ENCODE measurements around the gene MIPOL1.
"Not testable (repeated sequence)": the region's sequence is repeated elsewhere in the genome, so short reads cannot be mapped to it uniquely, and the experiment has no call there.

- TF ChIP-seq POLR2AphosphoS5, POLR2A (IDR thresholded peaks at IDR 0.05; ENCODE audit: low read depth, low read length): not testable (repeated sequence)
These were observed 11.9 kb downstream of the MIPOL1 start for GRCh38 chr14:37209617-37210016.
